Fibroblast of skin of right quadriceps (primary cell): Measurements from ENCODE around the gene WSCD2.

Source experiments
- DNase-seq: peaks from one replicate; pipeline ENCODE4 v3.0.0-alpha.2; 2013

The WSCD2 gene

GRCh38 chr12:108271951-108272872 lies 143.1 kb downstream of the WSCD2 start:
- no peak for DNase-seq

GRCh38 chr12:108273217-108273616 lies 144.1 kb downstream of the WSCD2 start:
- DNase-seq = no peak

DNA sequence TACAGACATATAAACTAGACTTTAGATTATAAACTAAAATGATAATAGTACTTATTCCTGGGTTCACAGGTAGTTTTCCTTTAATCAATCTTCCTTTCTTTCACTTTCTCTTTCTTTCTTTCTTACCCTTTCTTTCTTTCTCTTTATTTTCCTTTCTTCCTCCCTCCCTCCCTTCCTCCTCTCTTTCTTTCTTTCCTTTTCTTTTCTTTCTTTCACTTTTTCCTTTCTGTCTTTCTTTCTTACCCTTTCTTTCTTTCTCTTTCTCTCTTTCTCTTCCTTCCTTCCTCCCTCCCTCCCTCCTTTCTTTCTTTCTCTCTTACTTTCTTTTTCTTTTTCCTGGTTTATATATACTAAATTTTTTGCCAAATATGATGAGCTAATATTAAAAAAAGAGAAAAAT lies 148.5 kb downstream of the WSCD2 start:
- no peak for DNase-seq

DNA sequence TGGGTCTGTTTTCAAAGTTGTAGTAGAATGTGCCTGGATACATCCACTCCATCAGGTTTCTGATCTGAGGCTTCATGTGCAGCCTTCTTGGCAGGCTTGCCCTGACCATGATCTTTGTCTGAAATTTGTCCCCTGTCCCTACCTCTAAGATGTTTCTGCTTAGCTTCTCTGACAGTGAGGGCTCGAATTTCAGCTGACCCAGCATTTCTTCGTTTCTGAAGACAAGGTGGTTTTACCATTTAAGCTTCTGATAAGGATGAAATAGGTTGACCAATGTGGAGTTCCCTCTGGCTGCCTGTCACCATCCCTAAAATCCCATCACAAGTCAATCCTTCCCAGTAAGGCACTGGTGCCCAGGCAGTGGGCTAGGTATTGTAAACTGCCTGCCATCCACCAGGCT lies 153.1 kb downstream of the WSCD2 start:
- no peak for DNase-seq

GRCh38 chr12:108282676-108283075 lies 153.6 kb downstream of the WSCD2 start:
- DNase-seq = no peak

DNA sequence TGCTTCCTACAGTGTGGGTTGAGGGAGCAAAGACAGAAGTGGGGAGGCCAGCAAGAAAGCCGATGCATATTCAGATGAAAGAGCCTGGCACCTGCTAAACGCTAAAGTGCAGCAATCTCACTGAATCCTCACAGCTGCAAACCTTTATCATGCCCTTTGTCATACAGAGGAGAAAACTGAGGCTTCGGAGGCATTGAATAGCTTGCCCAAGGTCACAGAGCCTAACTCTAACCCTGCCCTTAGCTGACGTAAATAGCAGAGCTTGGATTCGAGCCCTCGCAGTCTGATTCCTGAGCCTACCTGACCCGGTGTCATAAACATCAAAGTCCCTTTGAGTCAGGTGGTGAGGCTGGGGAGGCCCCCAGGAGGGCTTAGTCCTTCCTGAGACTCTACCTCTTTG lies 155.1 kb downstream of the WSCD2 start:
- DNase-seq = no peak

- no peak for DNase-seq
These were observed 155.9 kb downstream of the WSCD2 start for GRCh38 chr12:108285016-108285415.

DNA sequence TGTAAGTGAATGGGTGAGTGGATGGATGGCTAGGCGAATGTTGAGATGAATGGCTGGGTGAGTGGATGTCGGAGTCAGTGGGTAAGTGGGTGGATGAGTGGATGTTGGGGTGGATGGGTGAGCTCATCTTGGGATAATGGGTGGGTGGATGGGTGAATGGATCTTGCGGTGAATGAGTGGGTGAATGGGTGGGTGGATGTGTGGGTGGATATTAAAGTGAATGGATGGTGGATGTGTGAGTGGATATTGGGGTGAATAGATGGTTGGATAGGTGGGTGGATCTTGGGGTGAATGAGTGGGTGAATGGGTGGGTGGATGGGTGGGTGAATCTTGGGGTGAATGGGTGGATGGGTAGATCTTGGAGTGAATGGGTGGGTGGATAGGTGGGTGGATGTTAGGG lies 158.1 kb downstream of the WSCD2 start:
- DNase-seq = no peak

DNA sequence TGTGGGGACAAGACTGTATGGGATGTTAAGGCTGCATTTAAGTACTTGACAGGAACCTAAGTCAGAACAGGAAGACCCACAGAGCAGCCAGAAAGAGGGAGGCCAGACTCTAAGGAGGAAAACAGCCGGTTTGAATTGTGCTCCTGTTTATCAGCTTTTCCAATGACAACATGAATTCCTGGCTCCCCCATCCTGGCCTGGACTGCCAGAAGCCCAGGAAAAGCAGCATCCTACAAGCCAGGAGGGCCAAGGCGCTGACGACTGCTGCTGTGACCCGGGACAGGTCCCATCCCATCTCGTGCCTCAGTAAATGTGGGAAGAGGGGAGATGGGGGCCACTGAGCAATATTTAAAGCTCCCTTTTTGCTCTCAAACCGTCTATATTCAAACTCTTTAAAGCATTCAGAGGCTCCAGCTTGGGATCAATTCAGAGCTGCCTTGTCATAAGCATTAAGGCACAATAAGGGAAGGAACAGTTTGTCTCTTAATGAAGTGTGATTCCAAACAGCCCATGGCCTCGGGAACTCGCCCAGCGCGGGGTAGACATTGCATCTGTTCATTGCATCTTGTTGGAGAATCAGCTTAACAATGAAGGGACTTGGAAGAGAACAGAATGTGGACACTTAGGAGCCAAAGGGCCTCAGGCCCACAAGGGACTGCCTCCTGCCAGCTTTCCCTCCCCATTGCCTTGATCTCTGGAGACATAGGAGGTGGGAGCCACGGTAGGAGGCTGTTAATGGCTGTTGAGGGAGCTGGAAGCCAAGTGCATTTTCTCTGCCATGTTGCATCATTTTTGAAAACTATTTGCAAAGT lies 160.5 kb downstream of the WSCD2 start:
- no peak for DNase-seq

- no peak for DNase-seq
These were observed 166.6 kb downstream of the WSCD2 start for GRCh38 chr12:108295641-108296040.

GRCh38 chr12:108296945-108297344 lies 167.9 kb downstream of the WSCD2 start:
- no peak for DNase-seq

GRCh38 chr12:108297424-108297823 lies 168.3 kb downstream of the WSCD2 start:
- DNase-seq = no peak

DNA sequence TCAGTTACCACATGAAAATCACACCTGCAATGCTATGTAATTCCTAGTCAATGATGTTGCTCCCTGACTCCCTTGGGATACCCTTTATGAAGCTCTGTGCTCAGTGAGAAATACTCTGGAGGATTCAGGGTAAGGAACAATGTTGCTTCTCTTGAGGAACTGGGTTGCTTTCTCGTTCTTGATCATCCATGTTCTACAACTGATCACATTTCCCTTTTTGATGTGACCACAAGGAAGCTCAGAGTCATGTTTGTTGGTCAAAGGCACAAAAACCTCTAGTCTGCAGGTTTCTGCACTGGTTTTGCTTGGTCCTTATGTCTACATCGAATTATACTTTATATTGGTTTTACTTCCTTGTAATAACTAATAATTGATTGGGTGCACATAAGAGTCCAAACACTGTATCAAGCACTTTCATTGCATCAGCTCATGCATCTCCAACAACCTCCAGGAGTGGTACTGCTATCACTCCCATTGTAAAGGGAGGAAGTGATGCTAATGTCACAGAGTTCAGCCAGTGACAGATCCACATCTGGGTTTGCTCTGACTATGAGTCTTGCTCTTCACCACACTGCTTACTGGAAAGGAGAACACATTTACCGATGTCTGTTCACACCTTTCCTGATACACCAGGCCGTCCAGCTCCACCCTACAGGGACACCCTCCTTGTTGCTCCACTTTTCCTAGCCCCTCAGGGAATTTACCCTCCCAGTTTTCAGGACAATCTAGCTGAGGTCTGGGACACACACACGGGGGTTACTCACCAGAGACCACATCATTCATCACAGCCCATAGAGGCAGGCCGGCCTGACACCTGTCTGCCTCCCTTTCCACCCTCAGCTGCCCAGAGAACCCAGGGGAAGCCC lies 169.0 kb downstream of the WSCD2 start:
- no peak for DNase-seq

GRCh38 chr12:108298761-108299275 lies 169.7 kb downstream of the WSCD2 start:
- DNase-seq = no peak

DNA sequence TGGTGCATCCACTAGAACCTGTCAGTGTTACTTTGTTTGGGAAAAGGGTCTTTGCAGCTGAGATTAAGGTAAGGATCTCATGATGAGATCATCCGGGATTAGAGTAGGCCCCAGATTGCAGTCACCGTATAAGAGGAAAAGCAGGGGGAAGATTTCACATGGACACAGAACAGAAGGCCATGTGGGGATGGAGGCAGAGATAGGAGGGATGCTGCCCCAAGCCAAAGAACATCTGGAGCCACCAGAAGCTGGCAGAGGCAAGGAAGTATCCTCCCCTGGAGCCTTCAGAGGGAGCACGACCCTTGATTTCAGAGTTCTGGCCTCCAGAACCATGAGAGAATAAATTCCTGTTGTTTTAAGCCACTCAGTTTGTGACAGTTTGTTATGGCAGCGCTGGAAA lies 170.4 kb downstream of the WSCD2 start:
- DNase-seq = no peak
